Measurements from ENCODE around the gene CEP68. TPM values are rescaled to one million over a fixed set of nuclear protein-coding genes. Genes with fewer than 3 reads are reported as not detected.
"Not testable (repeated sequence)": the region's sequence is repeated elsewhere in the genome, so short reads cannot be mapped to it uniquely, and the experiment has no call there.

Gene CEP68
- total RNA-seq, 4 donors from 2014 or later, result 21.4 to 48.0 (median 35.2) TPM

DNA sequence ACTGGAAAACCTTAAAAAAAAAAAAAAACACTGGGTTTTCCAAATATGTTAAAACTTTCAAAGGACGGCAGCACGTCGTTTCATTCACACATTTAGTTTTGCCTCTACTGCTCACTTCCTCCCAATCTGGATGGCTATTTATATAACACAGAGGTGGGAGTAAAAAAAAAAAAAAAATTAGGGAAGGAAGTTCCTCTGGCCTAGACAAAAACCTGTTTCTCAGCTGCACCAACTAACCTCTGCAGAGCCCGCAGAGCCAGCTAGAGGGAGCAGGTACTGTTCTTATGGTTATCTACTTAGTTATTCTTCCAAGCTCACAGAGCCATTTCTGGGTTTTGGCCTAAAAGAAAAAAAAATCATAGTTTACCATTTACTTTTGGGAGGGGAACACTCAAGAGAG lies 38.9 kb upstream of the CEP68 start:
- H3K36me3 ChIP-seq, result peaks cover 0 to 64% of the 10 kb centered on the region in 2 donors
- H3K4me3 ChIP-seq, result no peak overlapping the region
- in situ Hi-C loops (cut with MboI; ENCODE audit: low sequenced_read_pairs in 4 of 4) (no loop called here), intact Hi-C loops (cut with DNase I; ENCODE audit: low total_unique reads) (no loop called here)
- H3K9me3 ChIP-seq, result no peaks in the 10 kb centered on the region
- DNase-seq (no peak), ATAC-seq (no peak)
- no peak for TF ChIP-seq POLR2A (IDR thresholded peaks at IDR 0.05)
- TF ChIP-seq, protein P1, sequence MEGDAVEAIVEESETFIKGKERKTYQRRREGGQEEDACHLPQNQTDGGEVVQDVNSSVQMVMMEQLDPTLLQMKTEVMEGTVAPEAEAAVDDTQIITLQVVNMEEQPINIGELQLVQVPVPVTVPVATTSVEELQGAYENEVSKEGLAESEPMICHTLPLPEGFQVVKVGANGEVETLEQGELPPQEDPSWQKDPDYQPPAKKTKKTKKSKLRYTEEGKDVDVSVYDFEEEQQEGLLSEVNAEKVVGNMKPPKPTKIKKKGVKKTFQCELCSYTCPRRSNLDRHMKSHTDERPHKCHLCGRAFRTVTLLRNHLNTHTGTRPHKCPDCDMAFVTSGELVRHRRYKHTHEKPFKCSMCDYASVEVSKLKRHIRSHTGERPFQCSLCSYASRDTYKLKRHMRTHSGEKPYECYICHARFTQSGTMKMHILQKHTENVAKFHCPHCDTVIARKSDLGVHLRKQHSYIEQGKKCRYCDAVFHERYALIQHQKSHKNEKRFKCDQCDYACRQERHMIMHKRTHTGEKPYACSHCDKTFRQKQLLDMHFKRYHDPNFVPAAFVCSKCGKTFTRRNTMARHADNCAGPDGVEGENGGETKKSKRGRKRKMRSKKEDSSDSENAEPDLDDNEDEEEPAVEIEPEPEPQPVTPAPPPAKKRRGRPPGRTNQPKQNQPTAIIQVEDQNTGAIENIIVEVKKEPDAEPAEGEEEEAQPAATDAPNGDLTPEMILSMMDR (IDR thresholded peaks at IDR 0.05 in 4 of 5, conservative IDR thresholded peaks at IDR 0.05 in 1 of 5), result peak in 2 of 5 experiments; percentile 26 to 28
- peak overlapping the region in 1 of 4 donors; percentile 29 for H3K27ac ChIP-seq
- peaks cover 0 to 3% of the 10 kb centered on the region in 2 donors for H3K4me1 ChIP-seq
- no peaks in the 10 kb centered on the region for H3K27me3 ChIP-seq

DNA sequence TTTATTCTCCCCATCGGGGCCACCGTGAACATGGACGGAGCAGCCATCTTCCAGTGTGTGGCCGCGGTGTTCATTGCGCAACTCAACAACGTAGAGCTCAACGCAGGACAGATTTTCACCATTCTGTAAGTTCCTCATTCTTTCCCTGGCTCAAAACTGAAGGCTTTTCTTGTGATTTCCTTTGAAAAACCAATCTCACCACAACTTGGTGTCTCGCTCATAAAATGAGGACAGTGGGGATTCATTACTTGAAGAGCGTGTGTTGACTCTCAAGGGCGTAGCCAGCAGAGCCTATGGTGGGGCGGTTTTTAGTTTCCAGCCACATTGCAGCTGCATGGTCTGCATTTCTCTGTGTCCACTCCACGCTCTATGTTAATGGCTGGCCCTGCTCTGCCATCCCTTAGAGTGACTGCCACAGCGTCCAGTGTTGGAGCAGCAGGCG lies 38.1 kb upstream of the CEP68 start:
- DNase-seq (no peak), ATAC-seq (no peak)
- H3K27ac ChIP-seq, result peak overlapping the region in 1 of 4 donors; percentile 22
- H3K27me3 ChIP-seq, result no peaks in the 10 kb centered on the region
- no peaks in the 10 kb centered on the region for H3K9me3 ChIP-seq
- TF ChIP-seq, protein P1 (IDR thresholded peaks at IDR 0.05 in 4 of 5, conservative IDR thresholded peaks at IDR 0.05 in 1 of 5), result no peak
- TF ChIP-seq POLR2A (IDR thresholded peaks at IDR 0.05), result no peak
- intact Hi-C loops (cut with DNase I; ENCODE audit: low total_unique reads), result no loop called here
- in situ Hi-C loops (cut with MboI; ENCODE audit: low sequenced_read_pairs in 4 of 4), result no loop called here
- peaks cover 0 to 3% of the 10 kb centered on the region in 2 donors for H3K4me1 ChIP-seq
- H3K4me3 ChIP-seq, result no peak overlapping the region
- peaks cover 0 to 66% of the 10 kb centered on the region in 2 donors for H3K36me3 ChIP-seq

DNA sequence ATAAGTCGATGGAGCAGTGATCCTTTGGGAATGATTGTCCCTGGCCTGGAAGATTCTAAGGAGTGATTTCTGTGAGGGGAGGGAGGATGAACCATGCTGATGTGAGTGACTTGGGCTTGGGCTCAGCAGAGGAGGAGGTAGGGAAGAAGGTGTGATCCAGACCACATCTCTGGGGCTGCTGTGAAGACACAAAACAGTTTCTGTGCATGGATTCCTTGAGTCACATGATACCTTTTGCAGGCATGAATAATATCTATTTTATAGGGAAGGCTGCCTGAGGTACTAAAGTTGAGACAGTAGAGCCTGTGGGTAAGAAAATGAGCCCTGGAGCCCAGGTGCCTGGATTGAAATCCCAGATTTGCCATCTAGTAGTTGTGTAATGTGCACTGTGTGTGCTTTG lies 37.2 kb upstream of the CEP68 start:
- Histone ChIP-seq H3K4me3 (no peak overlapping the region), H3K36me3 (peaks cover 0 to 64% of the 10 kb centered on the region in 2 donors), H3K27ac (peak overlapping the region in 1 of 4 donors; percentile 22), H3K9me3 (no peaks in the 10 kb centered on the region), H3K4me1 (peaks cover 0 to 3% of the 10 kb centered on the region in 2 donors), H3K27me3 (no peaks in the 10 kb centered on the region)
- in situ Hi-C loops (cut with MboI; ENCODE audit: low sequenced_read_pairs in 4 of 4), result no loop called here
- intact Hi-C loops (cut with DNase I; ENCODE audit: low total_unique reads), result no loop called here
- ATAC-seq, result no peak
- TF ChIP-seq, protein P1 (IDR thresholded peaks at IDR 0.05 in 4 of 5, conservative IDR thresholded peaks at IDR 0.05 in 1 of 5), result no peak
- no peak for TF ChIP-seq POLR2A (IDR thresholded peaks at IDR 0.05)
- DNase-seq, result no peak

DNA sequence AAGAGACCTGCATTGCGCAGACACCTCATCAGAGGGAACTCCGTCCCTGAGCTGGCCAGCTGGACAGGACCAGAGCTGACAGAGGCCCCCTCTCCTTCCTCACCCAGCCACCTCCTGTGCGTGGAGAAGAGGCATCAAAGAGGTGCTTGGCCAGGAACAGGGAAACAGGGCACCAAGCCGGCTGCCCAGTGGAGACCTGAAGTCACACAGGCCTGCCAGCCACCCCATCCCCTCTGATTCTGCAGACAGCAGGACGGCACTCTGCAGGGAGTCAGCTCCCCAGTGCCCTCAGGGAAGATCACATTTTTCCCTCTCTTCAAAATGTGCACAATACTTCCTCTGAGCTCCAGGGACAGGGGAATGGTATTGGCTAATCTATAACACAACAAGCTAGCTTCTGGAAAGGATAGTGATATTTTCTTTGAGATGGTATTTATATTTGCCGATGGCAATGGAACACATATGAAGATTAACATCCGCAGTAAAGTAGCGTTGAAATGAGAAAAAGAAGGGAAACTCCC lies 36.5 kb upstream of the CEP68 start:
- intact Hi-C loops (cut with DNase I; ENCODE audit: low total_unique reads), result loop anchor here (10.0 kb wide), 1 partner anchor 435 kb away; no protein-coding TSS in a partner anchor
- Histone ChIP-seq H3K4me3 (no peak overlapping the region), H3K27me3 (no peaks in the 10 kb centered on the region), H3K9me3 (no peaks in the 10 kb centered on the region), H3K36me3 (peaks cover 0 to 64% of the 10 kb centered on the region in 2 donors), H3K27ac (peak overlapping the region in 1 of 4 donors; percentile 67), H3K4me1 (peaks cover 0 to 3% of the 10 kb centered on the region in 2 donors)
- ATAC-seq (no peak), DNase-seq (no peak)
- TF ChIP-seq, protein P1 (IDR thresholded peaks at IDR 0.05 in 4 of 5, conservative IDR thresholded peaks at IDR 0.05 in 1 of 5), result no peak
- TF ChIP-seq POLR2A (IDR thresholded peaks at IDR 0.05), result no peak
- in situ Hi-C loops (cut with MboI; ENCODE audit: low sequenced_read_pairs in 4 of 4), result no loop called here

DNA sequence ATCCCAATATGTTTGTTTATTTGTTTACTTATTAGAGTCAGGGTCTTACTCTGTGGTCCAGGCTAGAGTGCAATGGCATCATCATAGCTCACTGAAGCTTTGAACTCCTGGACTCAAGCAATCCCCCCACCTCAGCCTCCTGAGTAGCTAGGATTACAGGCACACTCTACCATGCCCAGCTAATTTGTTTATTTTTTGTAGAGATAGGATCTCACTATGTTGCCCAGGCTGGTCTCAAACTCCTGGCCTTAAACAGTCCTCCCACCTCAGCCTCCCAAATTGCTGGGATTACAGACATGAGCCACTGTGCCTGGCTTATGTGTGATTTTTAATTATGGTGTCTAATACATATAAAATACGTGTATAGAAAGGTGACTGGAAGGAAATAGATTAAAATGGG lies 36.0 kb upstream of the CEP68 start:
- in situ Hi-C loops (cut with MboI; ENCODE audit: low sequenced_read_pairs in 4 of 4), result not testable (repeated sequence)

More for the DNA sequence above, 36.0 kb upstream of the CEP68 start:
- not testable (repeated sequence) for H3K9me3 ChIP-seq, DNase-seq, H3K4me1 ChIP-seq, H3K27me3 ChIP-seq, ATAC-seq, H3K4me3 ChIP-seq
- peak overlapping the region in 1 of 4 donors; percentile 67 for H3K27ac ChIP-seq
- peaks cover 0 to 64% of the 10 kb centered on the region in 2 donors for H3K36me3 ChIP-seq
- intact Hi-C loops (cut with DNase I; ENCODE audit: low total_unique reads), result loop anchor here (10.0 kb wide), 1 partner anchor 435 kb away; no protein-coding TSS in a partner anchor
